Progenitor cell of endocrine pancreas (in vitro differentiated cells): ENCODE results near the gene SULT1C4. TPM values are rescaled to one million over a fixed set of nuclear protein-coding genes. Genes with fewer than 3 reads are reported as not detected.

Experiments
- DNase-seq: peaks from one replicate; pipeline ENCODE4 v3.0.0; 2021; ENCODE audit warnings: low spot score; ENCODE audit not compliant: unreplicated experiment
- H3K27ac Mint-ChIP-seq: 2 replicates; pipeline ENCODE4 v1.8.0; 2021; ENCODE audit warnings: mild to moderate bottlenecking, moderate library complexity, mixed read lengths
- H3K27me3 Mint-ChIP-seq: 2 replicates; pipeline ENCODE4 v1.8.0; 2021; ENCODE audit warnings: mixed read lengths
- H3K36me3 Mint-ChIP-seq: 2 replicates; pipeline ENCODE4 v1.8.0; 2022; ENCODE audit warnings: mixed read lengths; ENCODE audit not compliant: insufficient read depth
- H3K4me1 Mint-ChIP-seq: 2 replicates; pipeline ENCODE4 v1.8.0; 2021; ENCODE audit warnings: low read depth, mixed read lengths
- H3K4me3 Mint-ChIP-seq: 2 replicates; pipeline ENCODE4 v1.8.0; 2021; ENCODE audit warnings: low read depth, mild to moderate bottlenecking, moderate library complexity, mixed read lengths
- H3K9me3 Mint-ChIP-seq: 2 replicates; pipeline ENCODE4 v1.8.0; 2021; ENCODE audit warnings: low read depth, mixed read lengths
- CTCF ChIP-seq: fragments of 200-600 bp; sonication (generic); IDR thresholded peaks from one replicate; pipeline ENCODE4 v1.5.0; 2021; ENCODE audit warnings: antibody characterized with exemption, mild to moderate bottlenecking; ENCODE audit not compliant: unreplicated experiment
- total RNA-seq: library from RNA; stranded (reverse); gene quantifications from 2 replicates; pipeline ENCODE4 v1.2.1, GENCODE V29; 2021

The SULT1C4 gene
- total RNA-seq, 1 donor from 2014 or later = 35.5 TPM

- no peaks in the 10 kb centered on the region for H3K36me3 Mint-ChIP-seq
- H3K27me3 Mint-ChIP-seq = no peaks in the 10 kb centered on the region
- no peak for DNase-seq
- no peaks in the 10 kb centered on the region for H3K4me1 Mint-ChIP-seq
- no peaks in the 10 kb centered on the region for H3K9me3 Mint-ChIP-seq
- H3K27ac Mint-ChIP-seq = no peak overlapping the region
- no peak overlapping the region for H3K4me3 Mint-ChIP-seq
- TF ChIP-seq CTCF = no peak
Observed at GRCh38 chr2:108412995-108413710, 35.4 kb downstream of the SULT1C4 start.

- no peak overlapping the region for H3K4me3 Mint-ChIP-seq
- no peaks in the 10 kb centered on the region for H3K9me3 Mint-ChIP-seq
- no peak for DNase-seq
- TF ChIP-seq CTCF = no peak
- H3K36me3 Mint-ChIP-seq = no peaks in the 10 kb centered on the region
- H3K27me3 Mint-ChIP-seq = no peaks in the 10 kb centered on the region
- H3K4me1 Mint-ChIP-seq = no peaks in the 10 kb centered on the region
- no peak overlapping the region for H3K27ac Mint-ChIP-seq
Observed at GRCh38 chr2:108413711-108414095, 35.9 kb downstream of the SULT1C4 start.

- no peak for DNase-seq
- no peak for TF ChIP-seq CTCF
- Mint-ChIP-seq H3K36me3 (no peaks in the 10 kb centered on the region), H3K27ac (no peak overlapping the region), H3K27me3 (no peaks in the 10 kb centered on the region), H3K9me3 (no peaks in the 10 kb centered on the region), H3K4me1 (no peaks in the 10 kb centered on the region), H3K4me3 (no peak overlapping the region)
Observed at GRCh38 chr2:108414256-108414876, 36.6 kb downstream of the SULT1C4 start.

GRCh38 chr2:108414945-108415344 is 37.2 kb downstream of the SULT1C4 start:
- no peak overlapping the region for H3K27ac Mint-ChIP-seq
- no peaks in the 10 kb centered on the region for H3K4me1 Mint-ChIP-seq
- H3K36me3 Mint-ChIP-seq = no peaks in the 10 kb centered on the region
- no peak for DNase-seq
- no peak for TF ChIP-seq CTCF
- H3K27me3 Mint-ChIP-seq = no peaks in the 10 kb centered on the region
- H3K4me3 Mint-ChIP-seq = no peak overlapping the region
- H3K9me3 Mint-ChIP-seq = no peaks in the 10 kb centered on the region

- no peak for DNase-seq
Observed at GRCh38 chr2:108417254-108417653, 39.5 kb downstream of the SULT1C4 start.

More at GRCh38 chr2:108417254-108417653, 39.5 kb downstream of the SULT1C4 start:
- H3K4me1 Mint-ChIP-seq = no peaks in the 10 kb centered on the region
- H3K9me3 Mint-ChIP-seq = no peaks in the 10 kb centered on the region
- no peak overlapping the region for H3K27ac Mint-ChIP-seq
- TF ChIP-seq CTCF = no peak
- H3K4me3 Mint-ChIP-seq = no peak overlapping the region
- H3K36me3 Mint-ChIP-seq = no peaks in the 10 kb centered on the region
- no peaks in the 10 kb centered on the region for H3K27me3 Mint-ChIP-seq
